Measurements from ENCODE around the gene TOX3. TPM values are rescaled to one million over a fixed set of nuclear protein-coding genes. Genes with fewer than 3 reads are reported as not detected.

TOX3 gene
- total and polyA plus RNA-seq, 2 experiments from 2014 or later: 0.24 to 0.79 TPM

GRCh38 chr16:52439171-52439701 is 107.7 kb downstream of the TOX3 start:
- Histone ChIP-seq H3K27me3 (no peaks in the 10 kb centered on the region), H3K36me3 (no peaks in the 10 kb centered on the region), H3K27ac (no peak overlapping the region), H3K4me3 (no peak overlapping the region), H3K4me1 (ENCODE audit: low read depth) (no peaks in the 10 kb centered on the region), H3K9me3 (ENCODE audit: low read depth) (no peaks in the 10 kb centered on the region)
- TF ChIP-seq CTCF (IDR thresholded peaks at IDR 0.05; ENCODE audit: low read depth, low read length): no peak
- no peak for DNase-seq (ENCODE audit: low read depth in 1 of 2, low spot score in 1 of 2)

- H3K9me3 ChIP-seq (ENCODE audit: low read depth): no peaks in the 10 kb centered on the region
- no peak overlapping the region for H3K27ac ChIP-seq
- no peak for DNase-seq (ENCODE audit: low read depth in 1 of 2, low spot score in 1 of 2)
- no peaks in the 10 kb centered on the region for H3K36me3 ChIP-seq
- TF ChIP-seq CTCF (IDR thresholded peaks at IDR 0.05; ENCODE audit: low read depth, low read length): no peak
- no peaks in the 10 kb centered on the region for H3K4me1 ChIP-seq (ENCODE audit: low read depth)
- no peaks in the 10 kb centered on the region for H3K27me3 ChIP-seq
- no peak overlapping the region for H3K4me3 ChIP-seq
Observed at GRCh38 chr16:52437277-52437670, 109.7 kb downstream of the TOX3 start.

- no peaks in the 10 kb centered on the region for H3K4me1 ChIP-seq (ENCODE audit: low read depth)
Observed at GRCh38 chr16:52436339-52437276, 110.3 kb downstream of the TOX3 start.

GRCh38 chr16:52434224-52434623 is 112.7 kb downstream of the TOX3 start:
- Histone ChIP-seq H3K27ac (no peak overlapping the region), H3K4me3 (no peak overlapping the region), H3K36me3 (no peaks in the 10 kb centered on the region), H3K27me3 (no peaks in the 10 kb centered on the region), H3K4me1 (ENCODE audit: low read depth) (no peaks in the 10 kb centered on the region), H3K9me3 (ENCODE audit: low read depth) (no peaks in the 10 kb centered on the region)
- DNase-seq (ENCODE audit: low read depth in 1 of 2, low spot score in 1 of 2): no peak
- no peak for TF ChIP-seq CTCF (IDR thresholded peaks at IDR 0.05; ENCODE audit: low read depth, low read length)

More at GRCh38 chr16:52436339-52437276, 110.3 kb downstream of the TOX3 start:
- DNase-seq (ENCODE audit: low read depth in 1 of 2, low spot score in 1 of 2): no peak
- H3K27ac ChIP-seq: no peak overlapping the region
- H3K36me3 ChIP-seq: no peaks in the 10 kb centered on the region
- H3K27me3 ChIP-seq: no peaks in the 10 kb centered on the region
- TF ChIP-seq CTCF (IDR thresholded peaks at IDR 0.05; ENCODE audit: low read depth, low read length): no peak
- H3K4me3 ChIP-seq: no peak overlapping the region
- no peaks in the 10 kb centered on the region for H3K9me3 ChIP-seq (ENCODE audit: low read depth)

GRCh38 chr16:52433643-52434042 is 113.3 kb downstream of the TOX3 start:
- no peaks in the 10 kb centered on the region for H3K27me3 ChIP-seq
- no peaks in the 10 kb centered on the region for H3K9me3 ChIP-seq (ENCODE audit: low read depth)
- TF ChIP-seq CTCF (IDR thresholded peaks at IDR 0.05; ENCODE audit: low read depth, low read length): no peak
- H3K36me3 ChIP-seq: no peaks in the 10 kb centered on the region
- H3K4me1 ChIP-seq (ENCODE audit: low read depth): no peaks in the 10 kb centered on the region
- no peak overlapping the region for H3K4me3 ChIP-seq
- DNase-seq (ENCODE audit: low read depth in 1 of 2, low spot score in 1 of 2): no peak
- no peak overlapping the region for H3K27ac ChIP-seq

Data from cardiac muscle cell (in vitro differentiated cells and primary cell).